GM19328 (cell line): ENCODE data around the gene LRRC3B.
A peak's percentile ranks its signal among the peaks of the same experiment; 100 is the strongest.

Experiments used
- ATAC-seq: cut with Tn5 transposase; IDR thresholded peaks from one replicate; pipeline ENCODE4 v1.9.1; 2021; ENCODE audit warnings: mild to moderate bottlenecking, moderate library complexity; ENCODE audit not compliant: unreplicated experiment

The LRRC3B gene

DNA sequence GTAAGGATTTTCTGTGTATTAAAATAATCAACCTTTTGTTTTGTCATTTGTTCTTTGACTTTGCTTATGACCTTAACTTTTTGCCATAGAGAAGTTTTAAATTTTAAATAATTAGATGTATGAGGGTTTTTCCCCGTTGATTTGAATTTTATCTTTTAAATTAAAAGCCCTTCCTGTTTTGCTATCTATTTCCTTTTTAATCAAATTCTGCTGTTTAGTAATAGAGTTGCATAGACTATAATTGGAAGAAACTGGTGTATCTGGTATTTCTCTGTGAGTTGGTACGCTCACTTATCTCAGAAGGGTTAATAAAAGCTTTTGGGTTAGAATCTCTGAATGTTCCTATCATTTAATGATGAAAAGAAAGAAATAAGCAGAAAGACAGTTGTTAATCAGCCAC lies 82.2 kb downstream of the LRRC3B start:
- ATAC-seq = no peak

DNA sequence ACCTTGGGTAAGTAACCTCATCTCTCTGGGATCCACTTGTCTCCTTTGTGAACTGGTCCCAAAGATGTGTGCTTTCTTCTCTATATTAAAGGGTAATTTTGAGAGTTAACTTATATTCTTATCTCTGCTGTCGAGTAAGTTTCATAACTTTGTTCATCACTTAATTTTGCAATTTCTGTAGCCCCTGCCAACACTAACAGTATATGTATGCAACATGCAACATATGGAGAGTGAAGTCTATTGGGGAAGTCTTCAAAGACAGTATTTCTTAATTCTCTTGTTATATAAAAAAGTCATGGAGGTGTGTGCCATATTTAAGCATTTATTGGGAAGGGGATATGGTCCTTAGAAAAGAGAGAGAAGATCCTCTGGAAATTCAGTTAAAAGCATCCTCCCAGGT lies 85.9 kb downstream of the LRRC3B start:
- no peak for ATAC-seq

- peak; percentile 76 for ATAC-seq
These were observed 89.8 kb downstream of the LRRC3B start for GRCh38 chr3:26712211-26713026.

GRCh38 chr3:26713091-26713490 lies 90.5 kb downstream of the LRRC3B start:
- no peak for ATAC-seq

- no peak for ATAC-seq
These were observed 91.9 kb downstream of the LRRC3B start for GRCh38 chr3:26714485-26714884.

- ATAC-seq = no peak
These were observed 92.9 kb downstream of the LRRC3B start for GRCh38 chr3:26715431-26715830.

DNA sequence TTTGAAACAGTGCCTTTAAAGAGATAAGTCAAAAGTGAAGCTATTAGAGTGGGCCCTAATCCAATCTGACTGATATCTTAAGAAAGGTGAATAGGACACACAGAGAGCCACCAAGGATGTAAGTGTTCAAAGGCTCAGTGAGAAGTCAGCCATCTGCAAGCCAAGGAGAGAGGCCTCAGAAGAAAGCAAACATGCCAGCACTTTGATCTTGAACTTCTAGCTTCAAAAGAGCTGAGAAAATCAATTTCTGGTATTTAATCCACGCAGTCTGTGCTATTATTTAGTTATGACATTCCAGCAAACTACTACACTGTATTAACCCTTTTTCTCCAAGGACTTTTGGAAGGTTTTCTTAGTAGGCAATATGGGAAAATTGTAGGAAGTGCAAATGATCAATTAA lies 95.7 kb downstream of the LRRC3B start:
- ATAC-seq = no peak

DNA sequence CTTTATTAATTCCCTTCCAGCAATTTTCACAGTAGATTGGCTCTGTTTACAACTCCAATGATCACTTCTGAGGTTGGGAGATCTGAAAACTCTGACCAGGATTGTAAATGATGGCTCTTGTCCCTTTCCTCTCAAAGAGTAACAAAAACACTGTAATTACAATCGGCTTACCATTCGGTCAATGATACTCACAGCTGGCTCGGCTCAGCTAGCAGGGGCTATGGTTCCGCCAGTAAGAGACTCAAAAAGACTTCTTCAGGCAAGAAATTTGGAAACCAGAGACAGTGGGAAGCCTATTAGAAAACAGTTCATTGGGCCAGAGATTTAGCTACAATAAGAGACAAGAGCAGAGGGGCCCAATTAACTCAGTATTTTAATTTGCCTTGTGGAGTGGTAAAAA lies 96.6 kb downstream of the LRRC3B start:
- no peak for ATAC-seq

- ATAC-seq = no peak
These were observed 98.5 kb downstream of the LRRC3B start for GRCh38 chr3:26721047-26721446.

GRCh38 chr3:26731843-26732242 lies 109.3 kb downstream of the LRRC3B start:
- no peak for ATAC-seq

- ATAC-seq = no peak
These were observed 127.7 kb downstream of the LRRC3B start for GRCh38 chr3:26750263-26750662.

GRCh38 chr3:26752466-26752865 lies 129.9 kb downstream of the LRRC3B start:
- no peak for ATAC-seq

DNA sequence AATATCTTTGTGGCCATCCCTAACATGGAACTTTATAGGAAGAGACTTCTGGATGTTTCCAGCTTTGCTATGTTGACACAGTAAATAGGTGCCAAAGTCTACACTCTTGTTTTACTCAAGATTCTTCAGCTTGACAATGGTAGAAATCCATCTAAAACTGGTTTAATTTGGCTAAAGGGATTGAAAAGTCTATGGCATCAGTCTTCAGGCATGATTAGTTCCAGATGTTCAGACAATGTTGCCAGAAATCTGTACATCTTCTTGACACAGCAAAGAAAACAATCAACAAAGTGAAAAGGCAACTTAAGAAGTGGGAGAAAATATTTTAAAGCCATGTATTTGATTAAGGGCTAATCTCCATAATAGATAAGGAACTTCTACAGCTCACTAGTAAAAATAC lies 130.5 kb downstream of the LRRC3B start:
- no peak for ATAC-seq

DNA sequence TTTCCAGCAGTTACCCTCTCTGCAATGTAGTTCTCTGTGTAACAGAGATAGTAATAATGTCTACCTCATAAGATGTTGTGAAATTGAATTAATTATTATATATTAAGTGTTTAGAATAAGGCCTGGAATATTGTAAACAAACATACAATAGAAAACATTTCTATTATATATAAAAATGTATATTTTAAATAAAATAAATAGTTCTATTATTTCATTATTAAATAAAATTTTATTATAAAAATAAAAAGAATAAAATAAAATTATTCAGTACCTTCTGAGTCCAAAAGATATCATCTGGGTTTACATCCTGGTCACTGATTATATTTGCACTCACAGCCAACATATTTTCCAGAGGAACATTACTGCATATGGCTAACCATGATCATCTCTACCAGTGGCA lies 135.4 kb downstream of the LRRC3B start:
- no peak for ATAC-seq
